GM21723 (cell line): Measurements from ENCODE around the gene KRTAP2-4.
"Not testable (repeated sequence)": the region's sequence is repeated elsewhere in the genome, so short reads cannot be mapped to it uniquely, and the experiment has no call there.

Source experiments
- ATAC-seq: cut with Tn5 transposase; IDR thresholded peaks from one replicate; pipeline ENCODE4 v1.9.1; 2021; ENCODE audit warnings: mild to moderate bottlenecking, moderate library complexity; ENCODE audit not compliant: unreplicated experiment

KRTAP2-4 gene

GRCh38 chr17:41073676-41074075 is 8.0 kb upstream of the KRTAP2-4 start:
- no peak for ATAC-seq

- ATAC-seq: no peak
These were observed 6.1 kb upstream of the KRTAP2-4 start for GRCh38 chr17:41071606-41072360.

GRCh38 chr17:41069031-41069430 is 3.4 kb upstream of the KRTAP2-4 start:
- ATAC-seq: no peak

GRCh38 chr17:41067281-41067680 is 1.6 kb upstream of the KRTAP2-4 start:
- no peak for ATAC-seq

GRCh38 chr17:41065016-41065689 is 526 bp downstream of the KRTAP2-4 start:
- not testable (repeated sequence) for ATAC-seq

GRCh38 chr17:41064301-41064700 is 1.4 kb downstream of the KRTAP2-4 start:
- ATAC-seq: no peak

- ATAC-seq: no peak
These were observed 2.2 kb downstream of the KRTAP2-4 start for GRCh38 chr17:41063449-41063848.

- no peak for ATAC-seq
These were observed 3.7 kb downstream of the KRTAP2-4 start for GRCh38 chr17:41061964-41062363.

- ATAC-seq: no peak
These were observed 5.6 kb downstream of the KRTAP2-4 start, which contains the start of gene KRTAP2-3 for GRCh38 chr17:41060052-41060604. KRTAP2-3 (minus strand) TSS chr17:41060114; CDS start chr17:41060050, 64 bp downstream.

GRCh38 chr17:41059276-41060051 is 6.2 kb downstream of the KRTAP2-4 start:
- ATAC-seq: not testable (repeated sequence)

- ATAC-seq: no peak
These were observed 6.9 kb downstream of the KRTAP2-4 start for GRCh38 chr17:41058741-41059140.

- ATAC-seq: no peak
These were observed 8.1 kb downstream of the KRTAP2-4 start for GRCh38 chr17:41057547-41057946.

GRCh38 chr17:41055130-41055529 is 10.5 kb downstream of the KRTAP2-4 start, which contains the start of gene KRTAP2-2:
KRTAP2-2 (minus strand) TSS chr17:41055230; CDS start chr17:41055211, 19 bp downstream.
- ATAC-seq: not testable (repeated sequence)

- ATAC-seq: not testable (repeated sequence)
These were observed 11.1 kb downstream of the KRTAP2-4 start for GRCh38 chr17:41054556-41054955.

GRCh38 chr17:41054025-41054424 is 11.7 kb downstream of the KRTAP2-4 start:
- ATAC-seq: no peak

GRCh38 chr17:41052566-41052965 is 13.1 kb downstream of the KRTAP2-4 start:
- no peak for ATAC-seq

GRCh38 chr17:41049110-41049509 is 16.6 kb downstream of the KRTAP2-4 start:
- ATAC-seq: no peak

- no peak for ATAC-seq
These were observed 17.2 kb downstream of the KRTAP2-4 start for GRCh38 chr17:41048441-41048840.

- not testable (repeated sequence) for ATAC-seq
These were observed 18.8 kb downstream of the KRTAP2-4 start, which contains the start of gene KRTAP2-1 for GRCh38 chr17:41046735-41047465. KRTAP2-1 (minus strand) TSS chr17:41047316; CDS start chr17:41047267, 49 bp downstream.

- no peak for ATAC-seq
These were observed 22.7 kb downstream of the KRTAP2-4 start for GRCh38 chr17:41042953-41043352.
